PC-9 (cell line): ENCODE results near the gene HLCS. TPM values are rescaled to one million over a fixed set of nuclear protein-coding genes. Genes with fewer than 3 reads are reported as not detected.

Experiments
- BruUV-seq: library from RNA; stranded (reverse); fragments of 400-500 nt; replicated peaks from 2 replicates; lab custom pipeline; 2021; lab: Mats Ljungman, UMichigan
- CTCF ChIA-PET: fragments of 300-600 bp; sonication (Branson Sonifier 250); formaldehyde crosslinking; loops from one replicate; lab custom pipeline; 2022; ENCODE audit warnings: antibody characterized with exemption; lab: Charles Lee
- POLR2A ChIA-PET: fragments of 300-600 bp; sonication (Branson Sonifier 250); formaldehyde crosslinking; loops from one replicate; lab custom pipeline; 2022; ENCODE audit warnings: antibody characterized with exemption; ENCODE audit not compliant: unreplicated experiment; lab: Charles Lee
- DNase-seq, 2 experiments: peaks; one replicate each; pipeline versions ENCODE4 v3.0.0 to v3.0.0-alpha.2; 2015 to 2022; ENCODE audit warnings: mixed read lengths in 1 of 2
- H2AFZ ChIP-seq: fragments of 200-600 bp; sonication (generic); 2 replicates; pipeline ENCODE4 v1.8.1; 2017; ENCODE audit warnings: antibody characterized with exemption
- H3F3A ChIP-seq: fragments of 200-600 bp; sonication (generic); 2 replicates; pipeline ENCODE4 v1.8.1; 2017; ENCODE audit warnings: antibody characterized with exemption, mild to moderate bottlenecking, low read depth; ENCODE audit not compliant: insufficient read depth
- H3K27ac ChIP-seq: fragments of 200-600 bp; sonication (generic); 2 replicates; pipeline ENCODE4 v1.6.1; 2016; ENCODE audit warnings: mixed run types
- H3K27me3 ChIP-seq: fragments of 200-600 bp; sonication (generic); 2 replicates; pipeline ENCODE4 v1.6.1; 2016; ENCODE audit warnings: low read depth, mixed run types; ENCODE audit not compliant: insufficient read depth
- H3K36me3 ChIP-seq: fragments of 200-600 bp; sonication (generic); 2 replicates; pipeline ENCODE4 v1.6.1; 2016; ENCODE audit warnings: low read depth, mixed run types
- H3K4me1 ChIP-seq: fragments of 200-600 bp; sonication (generic); replicated peaks from 2 replicates; pipeline ENCODE4 v1.6.1; 2016; ENCODE audit warnings: mixed run types; ENCODE audit not compliant: insufficient read depth
- H3K4me2 ChIP-seq: fragments of 200-600 bp; sonication (generic); 2 replicates; pipeline ENCODE4 v1.6.1; 2017; ENCODE audit warnings: mixed run types
- H3K4me3 ChIP-seq: fragments of 200-600 bp; sonication (generic); 2 replicates; pipeline ENCODE4 v1.6.1; 2016; ENCODE audit warnings: mixed run types
- H3K79me2 ChIP-seq: fragments of 200-600 bp; sonication (generic); 2 replicates; pipeline ENCODE4 v1.6.1; 2017; ENCODE audit warnings: low read depth, mixed run types
- H3K9me2 ChIP-seq: fragments of 200-600 bp; sonication (generic); 2 replicates; pipeline ENCODE4 v1.8.1; 2017; ENCODE audit warnings: mild to moderate bottlenecking; ENCODE audit not compliant: insufficient read depth
- H3K9me3 ChIP-seq: fragments of 200-600 bp; sonication (generic); 2 replicates; pipeline ENCODE4 v1.8.1; 2016; ENCODE audit warnings: low read depth; ENCODE audit not compliant: insufficient read depth
- H4K20me1 ChIP-seq: fragments of 200-600 bp; sonication (generic); 2 replicates; pipeline ENCODE4 v1.8.1; 2017; ENCODE audit not compliant: insufficient read depth
- CTCF ChIP-seq: fragments of 200-600 bp; sonication (generic); conservative IDR thresholded peaks from 2 replicates; pipeline ENCODE4 v1.6.1; 2017; ENCODE audit warnings: mixed run types, antibody characterized with exemption, mild to moderate bottlenecking, moderate library complexity
- EZH2 ChIP-seq: fragments of 200-600 bp; sonication (generic); IDR thresholded peaks from 2 replicates; pipeline ENCODE4 v1.8.0; 2017; ENCODE audit warnings: antibody characterized with exemption, low read depth
- intact Hi-C: fragments of 100-400 bp; cut with micrococcal nuclease; formaldehyde crosslinking; loops from one replicate; pipeline ENCODE4 v1.10.0; 2022; ENCODE audit not compliant: unreplicated experiment
- total RNA-seq: library from RNA; stranded (reverse); gene quantifications from 2 replicates; pipeline ENCODE4 v1.2.3, GENCODE V29; 2021

Gene HLCS
- total RNA-seq, 1 experiment from 2014 or later, result 21.6 TPM

- no peaks in the 10 kb centered on the region for H3K27me3 ChIP-seq
- peaks cover 32% of the 10 kb centered on the region for H3K4me1 ChIP-seq
- H3K36me3 ChIP-seq, result no peaks in the 10 kb centered on the region
- H3K27ac ChIP-seq, result no peak overlapping the region
- 0 out of 2 replicates have a peak, but pooled peaks cover 5% of the 10 kb centered on the region for H3K79me2 ChIP-seq
- no peak overlapping the region for H2AFZ ChIP-seq
- no peaks in the 10 kb centered on the region for H3K9me2 ChIP-seq
- POLR2A ChIA-PET, result interaction anchor here (0.6 kb wide), 1 partner anchor 182 kb away, joined by 3 read pairs; the partner anchor contains the start of gene HLCS
- CTCF ChIA-PET, result interaction anchor here (0.6 kb wide), 1 partner anchor 630 kb away, joined by 6 read pairs; no protein-coding TSS in a partner anchor
- H3K9me3 ChIP-seq, result no peaks in the 10 kb centered on the region
- no peaks in the 10 kb centered on the region for H4K20me1 ChIP-seq
- H3F3A ChIP-seq, result peaks cover 21% of the 10 kb centered on the region; the same call in 1 of the 2 replicates
- no peak for TF ChIP-seq EZH2
- TF ChIP-seq CTCF, result no peak
- H3K4me3 ChIP-seq, result no peak overlapping the region
- DNase-seq, result peak in 1 of 2 experiments; percentile 64
- TSS peak; percentile 41 for BruUV-seq
- intact Hi-C loops, result loop anchor here (2.0 to 10.0 kb wide), 2 partner anchors 76 to 130 kb away; no protein-coding TSS in a partner anchor
- no peak overlapping the region for H3K4me2 ChIP-seq
Measured at GRCh38 chr21:36784947-36785346, 181.5 kb downstream of the HLCS start.

GRCh38 chr21:36783612-36784374 is 182.7 kb downstream of the HLCS start:
- TF ChIP-seq EZH2, result no peak
- no peak for TF ChIP-seq CTCF
- no peaks in the 10 kb centered on the region for H3K9me3 ChIP-seq
- BruUV-seq, result TSS peak; percentile 62
- no peaks in the 10 kb centered on the region for H3K27me3 ChIP-seq
- no peaks in the 10 kb centered on the region for H3K9me2 ChIP-seq
- H3K4me3 ChIP-seq, result 0 out of 2 replicates have a peak overlapping the region, but pooled peaks have one; percentile 24
- CTCF ChIA-PET, result no interaction called here
- peaks cover 18% of the 10 kb centered on the region; the same call in 1 of the 2 replicates for H3F3A ChIP-seq
- intact Hi-C loops, result loop anchor here (2.0 to 10.0 kb wide), 2 partner anchors 77 to 131 kb away; no protein-coding TSS in a partner anchor
- H2AFZ ChIP-seq, result no peak overlapping the region
- 0 out of 2 replicates have a peak, but pooled peaks cover 5% of the 10 kb centered on the region for H3K79me2 ChIP-seq
- H3K4me1 ChIP-seq, result peaks cover 31% of the 10 kb centered on the region
- no peaks in the 10 kb centered on the region for H3K36me3 ChIP-seq
- peak; percentile 67 to 92 for DNase-seq
- POLR2A ChIA-PET, result interaction anchor here (0.6 kb wide), 1 partner anchor 183 kb away, joined by 3 read pairs; the partner anchor contains the start of gene HLCS
- peak overlapping the region; percentile 62 for H3K27ac ChIP-seq
- no peaks in the 10 kb centered on the region for H4K20me1 ChIP-seq
- H3K4me2 ChIP-seq, result peak overlapping the region; percentile 72

- no peaks in the 10 kb centered on the region for H3K9me3 ChIP-seq
- CTCF ChIA-PET, result interaction anchor here (0.6 kb wide), 1 partner anchor 360 kb away, joined by 3 read pairs; no protein-coding TSS in a partner anchor
- H3K36me3 ChIP-seq, result no peaks in the 10 kb centered on the region
- H4K20me1 ChIP-seq, result no peaks in the 10 kb centered on the region
- peaks cover 18% of the 10 kb centered on the region for H3K4me1 ChIP-seq
- H3K27ac ChIP-seq, result no peak overlapping the region
- TF ChIP-seq CTCF, result no peak
- no peak for TF ChIP-seq EZH2
- H3K27me3 ChIP-seq, result no peaks in the 10 kb centered on the region
- no peak overlapping the region for H3K4me3 ChIP-seq
- H3K9me2 ChIP-seq, result no peaks in the 10 kb centered on the region
- no peak for DNase-seq
- H3F3A ChIP-seq, result peaks cover 12% of the 10 kb centered on the region; the same call in 1 of the 2 replicates
- no peak overlapping the region for H3K4me2 ChIP-seq
- POLR2A ChIA-PET, result interaction anchor here (0.6 kb wide), 1 partner anchor 115 kb away, joined by 3 read pairs; no protein-coding TSS in a partner anchor
- BruUV-seq, result no TSS peak
- intact Hi-C loops, result loop anchor here (10.0 kb wide), 1 partner anchor 134 kb away; no protein-coding TSS in a partner anchor
- H2AFZ ChIP-seq, result no peak overlapping the region
- 0 out of 2 replicates have a peak, but pooled peaks cover 5% of the 10 kb centered on the region for H3K79me2 ChIP-seq
Measured at GRCh38 chr21:36780861-36781260, 185.6 kb downstream of the HLCS start.
